Loucy (cell line): ENCODE results near the gene NPHP3.

Source experiments
- CTCF ChIP-seq: fragments of 200-600 bp; sonication (generic); conservative IDR thresholded peaks from 2 replicates; pipeline ENCODE4 v1.5.1; 2014; ENCODE audit warnings: mild to moderate bottlenecking, antibody characterized with exemption, low read length
- EZH2phosphoT487 ChIP-seq: fragments of 200-600 bp; IDR thresholded peaks from 2 replicates; pipeline ENCODE4 v1.6.1; 2018; ENCODE audit warnings: antibody characterized with exemption, mild to moderate bottlenecking, moderate library complexity, borderline replicate concordance

DNA sequence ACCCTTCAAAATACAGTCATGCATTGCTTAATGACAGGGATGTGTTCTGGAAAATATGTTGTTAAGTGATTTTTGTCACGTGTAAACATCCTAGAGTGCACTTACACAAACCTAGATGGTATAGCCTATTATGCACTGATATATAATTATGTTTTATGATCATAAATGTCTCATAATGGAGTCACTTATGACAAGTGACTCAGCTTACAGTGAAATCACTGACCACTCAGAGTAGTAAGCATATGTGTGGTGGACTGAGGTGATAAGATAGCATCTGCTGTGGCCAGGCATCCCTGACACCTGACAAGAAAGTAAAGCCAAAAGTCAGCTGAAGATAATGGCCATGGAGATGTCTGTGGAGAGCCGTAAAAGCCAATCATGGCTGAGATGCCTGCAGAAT is 68.0 kb downstream of the NPHP3 start:
- TF ChIP-seq CTCF (no peak), EZH2phosphoT487 (no peak)
